HL-60/S4 (cell line): ENCODE data around the gene CCL14.
"Not testable (repeated sequence)": the region's sequence is repeated elsewhere in the genome, so short reads cannot be mapped to it uniquely, and the experiment has no call there.

ENCODE experiments used
- in situ Hi-C: fragments of 300-500 bp; cut with MboI; formaldehyde crosslinking; loops from 2 replicates; pipeline ENCODE4 v1.14.3; 2022; ENCODE audit warnings: low sequenced_read_pairs

Gene CCL14

GRCh38 chr17:35947156-35947585 lies 39.4 kb downstream of the CCL14 start:
- in situ Hi-C loops, result no loop called here

GRCh38 chr17:35944151-35944550 lies 42.4 kb downstream of the CCL14 start:
- in situ Hi-C loops, result no loop called here

- in situ Hi-C loops, result no loop called here
These were observed 43.0 kb downstream of the CCL14 start, which contains the start of gene LYZL6 for GRCh38 chr17:35943537-35943936. TSS of gene LYZL6 (minus strand) at chr17:35943713. CDS start at chr17:35939356, 4,357 bp downstream.

- in situ Hi-C loops, result no loop called here
These were observed 43.8 kb downstream of the CCL14 start for GRCh38 chr17:35942588-35943186.

- in situ Hi-C loops, result not testable (repeated sequence)
These were observed 48.0 kb downstream of the CCL14 start for GRCh38 chr17:35938492-35938891.

GRCh38 chr17:35936063-35936462 lies 50.5 kb downstream of the CCL14 start:
- in situ Hi-C loops, result no loop called here

- in situ Hi-C loops, result no loop called here
These were observed 51.8 kb downstream of the CCL14 start for GRCh38 chr17:35934760-35935159.
